ENCODE results near the gene PHETA1. TPM values are rescaled to one million over a fixed set of nuclear protein-coding genes. Genes with fewer than 3 reads are reported as not detected.

The PHETA1 gene
- total and polyA plus RNA-seq, 2 of the 13 experiments (the other 11 are each of a cell fraction or from before 2014, with no cell fraction given), result 11.3 to 20.8 TPM

DNA sequence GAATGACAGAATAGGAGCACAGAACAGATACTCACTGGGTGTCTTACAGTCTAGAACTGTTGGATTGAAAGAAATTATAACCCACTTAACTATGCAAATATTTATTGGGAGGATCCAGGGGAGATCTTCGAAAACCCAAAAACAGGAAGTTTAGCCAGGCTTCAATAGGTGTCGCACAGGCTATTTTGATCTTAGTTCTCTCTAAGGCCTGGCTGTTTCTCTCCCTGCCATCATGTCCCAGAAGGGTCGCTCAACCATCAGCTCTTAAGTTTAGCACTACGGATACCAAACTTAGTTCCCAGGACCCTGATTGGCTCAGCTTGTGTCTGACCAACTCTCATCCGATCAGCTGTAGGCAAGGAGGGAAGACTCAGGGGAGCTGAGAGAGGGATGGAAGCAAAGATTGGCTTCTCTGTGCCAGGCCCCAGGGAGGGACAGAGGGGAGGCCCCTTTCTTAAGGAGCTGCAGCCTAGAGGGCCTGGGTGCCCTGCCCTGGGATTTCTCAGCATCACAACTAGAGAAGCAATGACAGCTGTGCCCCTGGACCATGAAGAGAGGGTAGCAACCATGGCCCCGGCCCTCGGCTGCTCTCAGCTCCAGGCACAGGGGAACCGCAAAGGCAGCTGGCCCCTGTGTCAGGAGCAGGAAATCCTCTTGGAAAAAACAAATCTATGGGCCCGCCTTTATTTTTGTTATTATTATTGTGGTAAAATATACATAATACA, 13.5 kb downstream of the PHETA1 start:
- Histone ChIP-seq H3K9ac (ENCODE audit: insufficient read depth, low read depth, low read length) (no peak overlapping the region), H2AFZ (ENCODE audit: low read length) (no peak overlapping the region), H3K4me1 (ENCODE audit: insufficient read depth, low read length) (peaks cover 19% of the 10 kb centered on the region), H3K27ac (ENCODE audit: extremely low read length, insufficient read depth, low read length) (no peak overlapping the region), H3K4me2 (ENCODE audit: low read depth, low read length) (no peak overlapping the region), H4K20me1 (ENCODE audit: insufficient read depth, low read length) (no peaks in the 10 kb centered on the region), H3K36me3 (replicated peaks in 1 of 2; ENCODE audit: control insufficient read depth in 1 of 2, insufficient read depth in 2 of 2, low read length in 2 of 2) (no peaks in the 10 kb centered on the region), H3K79me2 (ENCODE audit: insufficient read depth, low read length) (no peaks in the 10 kb centered on the region), H3K27me3 (ENCODE audit: control insufficient read depth in 1 of 2, insufficient read depth in 2 of 2, low read length in 2 of 2) (no peaks in the 10 kb centered on the region; a peak in 1 of 5 replicates), H3K9me3 (ENCODE audit: low read length) (no peaks in the 10 kb centered on the region), H3K4me3 (replicated peaks in 1 of 3; ENCODE audit: insufficient read depth in 1 of 3, low read depth in 2 of 3, low read length in 3 of 3) (no peak overlapping the region)
- no peak for FAIRE-seq
- no TSS peak for BruUV-seq (replicated peaks)
- no peak for ATAC-seq
- TF ChIP-seq ARNT2 (CRISPR knock-in tag; IDR thresholded peaks at IDR 0.05; ENCODE audit: low read depth) (no peak), MIXL1 (CRISPR knock-in tag; IDR thresholded peaks at IDR 0.05) (no peak)
- TF ChIP-seq, protein P1, sequence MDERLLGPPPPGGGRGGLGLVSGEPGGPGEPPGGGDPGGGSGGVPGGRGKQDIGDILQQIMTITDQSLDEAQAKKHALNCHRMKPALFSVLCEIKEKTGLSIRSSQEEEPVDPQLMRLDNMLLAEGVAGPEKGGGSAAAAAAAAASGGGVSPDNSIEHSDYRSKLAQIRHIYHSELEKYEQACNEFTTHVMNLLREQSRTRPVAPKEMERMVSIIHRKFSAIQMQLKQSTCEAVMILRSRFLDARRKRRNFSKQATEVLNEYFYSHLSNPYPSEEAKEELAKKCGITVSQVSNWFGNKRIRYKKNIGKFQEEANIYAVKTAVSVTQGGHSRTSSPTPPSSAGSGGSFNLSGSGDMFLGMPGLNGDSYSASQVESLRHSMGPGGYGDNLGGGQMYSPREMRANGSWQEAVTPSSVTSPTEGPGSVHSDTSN (CRISPR knock-in tag; IDR thresholded peaks at IDR 0.05), result no peak
- no peak for DNase-seq (ENCODE audit: low spot score)
- ChIA-PET POLR2A (no interaction called here), CTCF (ENCODE audit: low intra/inter-chr PET ratio, low total read pairs) (no interaction called here)
- in situ Hi-C loops (cut with HindIII; ENCODE audit: extremely low pct_ligation_motif_present, low pct_unique_long_range_greater_than_20kb) (no loop called here), intact Hi-C loops (cut with micrococcal nuclease; ENCODE audit: unreplicated experiment) (no loop called here)
- WGBS (ENCODE audit: low lambda C conversion rate), result 82% methylated on average over 7 of the region's 9 CpGs

GRCh38 chr12:111354511-111354910, 14.4 kb downstream of the PHETA1 start:
- Histone ChIP-seq H3K9ac (ENCODE audit: insufficient read depth, low read depth, low read length) (no peak overlapping the region), H2AFZ (ENCODE audit: low read length) (no peak overlapping the region), H3K4me2 (ENCODE audit: low read depth, low read length) (no peak overlapping the region), H3K4me1 (ENCODE audit: insufficient read depth, low read length) (peaks cover 11% of the 10 kb centered on the region), H4K20me1 (ENCODE audit: insufficient read depth, low read length) (no peaks in the 10 kb centered on the region), H3K4me3 (replicated peaks in 1 of 3; ENCODE audit: insufficient read depth in 1 of 3, low read depth in 2 of 3, low read length in 3 of 3) (no peak overlapping the region), H3K36me3 (replicated peaks in 1 of 2; ENCODE audit: control insufficient read depth in 1 of 2, insufficient read depth in 2 of 2, low read length in 2 of 2) (no peaks in the 10 kb centered on the region), H3K79me2 (ENCODE audit: insufficient read depth, low read length) (no peaks in the 10 kb centered on the region), H3K27ac (ENCODE audit: extremely low read length, insufficient read depth, low read length) (no peak overlapping the region), H3K9me3 (ENCODE audit: low read length) (no peaks in the 10 kb centered on the region), H3K27me3 (ENCODE audit: control insufficient read depth in 1 of 2, insufficient read depth in 2 of 2, low read length in 2 of 2) (peaks cover 0 to 2% of the 10 kb centered on the region in 2 experiments; a peak in 2 of 5 replicates)
- intact Hi-C loops (cut with micrococcal nuclease; ENCODE audit: unreplicated experiment), result no loop called here
- in situ Hi-C loops (cut with HindIII; ENCODE audit: extremely low pct_ligation_motif_present, low pct_unique_long_range_greater_than_20kb), result no loop called here
- POLR2A ChIA-PET, result no interaction called here
- no peak for TF ChIP-seq PAWR (CRISPR knock-in tag; IDR thresholded peaks at IDR 0.05; ENCODE audit: borderline replicate concordance)
- no peak for TF ChIP-seq SYNCRIP (IDR thresholded peaks at IDR 0.05; ENCODE audit: insufficient read depth, low read depth, low read length)
- no peak for TF ChIP-seq TFAP4 (IDR thresholded peaks at IDR 0.05; ENCODE audit: borderline replicate concordance, low read depth)
- TF ChIP-seq ZNF431 (CRISPR knock-in tag; IDR thresholded peaks at IDR 0.05; ENCODE audit: borderline replicate concordance, low read depth), result no peak
- TF ChIP-seq SOX6 (IDR thresholded peaks at IDR 0.05), result no peak
- TF ChIP-seq SOX6 (CRISPR knock-in tag; IDR thresholded peaks at IDR 0.05), result no peak
- no peak for TF ChIP-seq THRA (CRISPR knock-in tag; IDR thresholded peaks at IDR 0.05; ENCODE audit: borderline replicate concordance)
- TF ChIP-seq ETV6 (CRISPR knock-in tag; conservative IDR thresholded peaks at IDR 0.05), result no peak
- TF ChIP-seq CC2D1A (CRISPR knock-in tag; IDR thresholded peaks at IDR 0.05), result no peak
- no peak for TF ChIP-seq RELA (CRISPR knock-in tag; IDR thresholded peaks at IDR 0.05)
- no peak for TF ChIP-seq DDIT3 (CRISPR knock-in tag; IDR thresholded peaks at IDR 0.05)
- TF ChIP-seq ZNF282 (IDR thresholded peaks at IDR 0.05; ENCODE audit: partially characterized antibody), result no peak
- no peak for TF ChIP-seq FOXK2 (IDR thresholded peaks at IDR 0.05)
- CTCF ChIA-PET (ENCODE audit: low intra/inter-chr PET ratio, low total read pairs), result no interaction called here
- BruUV-seq (replicated peaks), result no TSS peak
- 18% methylated on average over 1 of the region's 5 CpGs for WGBS (ENCODE audit: low lambda C conversion rate)
- no peak for ATAC-seq
- no peak for FAIRE-seq
- no peak for DNase-seq (ENCODE audit: low spot score)
